GM12891 (cell line): ENCODE data around the gene MYOC.

ENCODE experiments used
- PAX5 ChIP-seq: IDR thresholded peaks from 2 replicates; pipeline ENCODE4 v1.6.1; 2011; ENCODE audit warnings: low read length, moderate library complexity, mild to moderate bottlenecking; ENCODE audit not compliant: insufficient read depth, severe bottlenecking
- POLR2A ChIP-seq: IDR thresholded peaks from 2 replicates; pipeline ENCODE4 v1.6.1; 2011; ENCODE audit warnings: low read depth, low read length, control low read depth
- POLR2AphosphoS5 ChIP-seq: IDR thresholded peaks from 2 replicates; pipeline ENCODE4 v1.6.1; 2011; ENCODE audit warnings: low read depth, low read length, control low read depth
- POU2F2 ChIP-seq: IDR thresholded peaks from 2 replicates; pipeline ENCODE4 v1.6.1; 2011; ENCODE audit warnings: low read depth, mild to moderate bottlenecking, control low read depth, low read length, moderate library complexity
- SPI1 ChIP-seq: IDR thresholded peaks from 2 replicates; pipeline ENCODE4 v1.6.1; 2011; ENCODE audit warnings: low read depth, low read length, control low read depth
- TAF1 ChIP-seq: IDR thresholded peaks from 2 replicates; pipeline ENCODE4 v1.6.1; 2011; ENCODE audit warnings: low read depth, low read length, control low read depth

DNA sequence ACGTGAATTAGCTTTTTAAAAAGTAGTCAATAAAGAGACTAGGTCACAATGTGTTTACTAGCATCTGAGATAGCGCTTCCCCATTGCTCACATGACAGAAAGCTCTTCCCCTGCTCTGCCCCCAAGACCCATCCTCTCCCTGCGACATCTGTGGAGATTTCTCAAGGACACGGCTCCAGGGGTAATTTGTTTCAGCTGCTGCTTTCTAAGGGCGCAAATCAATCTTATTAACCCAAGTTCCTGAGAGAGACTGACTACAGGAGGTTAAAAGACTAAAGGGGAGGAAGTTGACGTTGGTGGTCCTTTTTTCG is 30.4 kb downstream of the MYOC start, which contains the start of gene MYOCOS:
- TF ChIP-seq POLR2A (no peak), POU2F2 (no peak), PAX5 (no peak), SPI1 (no peak), TAF1 (no peak), POLR2AphosphoS5 (no peak)
